OCI-LY3 (cell line): Measurements from ENCODE around the gene UMPS.

Experiments
- CTCF ChIP-seq: fragments of 200-600, 300-600 bp; sonication (generic); IDR thresholded peaks from 2 replicates; pipeline ENCODE4 v1.5.1; 2014; ENCODE audit warnings: antibody characterized with exemption, low read length, low read depth
- EZH2phosphoT487 ChIP-seq: fragments of 200-600 bp; shearing (Covaris generic); IDR thresholded peaks from 2 replicates; pipeline ENCODE4 v1.6.1; 2018; ENCODE audit warnings: antibody characterized with exemption, mixed run types, low read depth

- TF ChIP-seq CTCF (no peak), EZH2phosphoT487 (no peak)
Observed at GRCh38 chr3:124774327-124774718, 44.1 kb downstream of the UMPS start.
